HepG2 (cell line): ENCODE results near the gene BMERB1. TPM values are rescaled to one million over a fixed set of nuclear protein-coding genes. Genes with fewer than 3 reads are reported as not detected.

Source experiments
- GATA4 ChIP-seq: sonication (generic); IDR thresholded peaks from 2 replicates; pipeline ENCODE4 v1.6.1; 2016; ENCODE audit warnings: antibody characterized with exemption, low read depth, borderline replicate concordance
- GZF1 ChIP-seq: sonication (generic); formaldehyde crosslinking; IDR thresholded peaks from 2 replicates; pipeline ENCODE4 v1.5.1; 2020; ENCODE audit warnings: mild to moderate bottlenecking, missing genetic modification reagents
- HMG20A ChIP-seq: IDR thresholded peaks from 2 replicates; pipeline ENCODE4 v1.6.1; 2016; ENCODE audit warnings: borderline replicate concordance
- HNRNPH1 ChIP-seq: fragments of 200-400 bp; formaldehyde crosslinking; optimal IDR thresholded peaks from 2 replicates; pipeline ENCODE3; 2017; ENCODE audit warnings: mild to moderate bottlenecking, low read depth, low read length
- HNRNPK ChIP-seq: fragments of 200-400 bp; formaldehyde crosslinking; IDR thresholded peaks from 2 replicates; pipeline ENCODE4 v1.6.1; 2018; ENCODE audit warnings: low read length, low read depth, moderate library complexity, mild to moderate bottlenecking; ENCODE audit not compliant: poor library complexity, severe bottlenecking
- JUN ChIP-seq: sonication (generic); formaldehyde crosslinking; IDR thresholded peaks from 2 replicates; pipeline ENCODE4 v1.4.0; 2020; ENCODE audit warnings: mild to moderate bottlenecking, missing genetic modification reagents
- KDM1A ChIP-seq: IDR thresholded peaks from 2 replicates; pipeline ENCODE4 v1.6.1; 2016; ENCODE audit warnings: missing compliant biosample characterization
- MAF1 ChIP-seq: sonication (generic); formaldehyde crosslinking; IDR thresholded peaks from 2 replicates; pipeline ENCODE4 v1.5.0; 2020; ENCODE audit warnings: missing genetic modification reagents, borderline replicate concordance
- MED1 ChIP-seq: sonication (generic); formaldehyde crosslinking; IDR thresholded peaks from 2 replicates; pipeline ENCODE4 v1.4.0; 2020; ENCODE audit warnings: missing genetic modification reagents
- MEIS2 ChIP-seq: sonication (generic); formaldehyde crosslinking; IDR thresholded peaks from 2 replicates; pipeline ENCODE4 v1.9.0; 2021; ENCODE audit warnings: mild to moderate bottlenecking, missing genetic modification reagents
- PAXIP1 ChIP-seq: sonication (generic); formaldehyde crosslinking; conservative IDR thresholded peaks from 2 replicates; pipeline ENCODE4 v1.4.0; 2020; ENCODE audit warnings: mild to moderate bottlenecking, missing genetic modification reagents, moderate library complexity
- POLR2AphosphoS2 ChIP-seq: IDR thresholded peaks from 2 replicates; pipeline ENCODE4 v1.6.1; 2011; ENCODE audit warnings: low read depth, low read length, improper control_type of control experiment
- THAP9 ChIP-seq: sonication (generic); formaldehyde crosslinking; IDR thresholded peaks from 2 replicates; pipeline ENCODE4; 2020; ENCODE audit warnings: missing genetic modification reagents, mild to moderate bottlenecking, borderline replicate concordance
- ZBTB38 ChIP-seq: sonication (generic); formaldehyde crosslinking; IDR thresholded peaks from 2 replicates; pipeline ENCODE4 v1.5.1; 2020; ENCODE audit warnings: mild to moderate bottlenecking, missing genetic modification reagents
- ZNF24 ChIP-seq: fragments of 450-650 bp; IDR thresholded peaks from 2 replicates; pipeline ENCODE4 v1.6.1; 2017; ENCODE audit warnings: antibody characterized with exemption, mild to moderate bottlenecking
- ZNF710 ChIP-seq: sonication (generic); formaldehyde crosslinking; IDR thresholded peaks from 2 replicates; pipeline ENCODE4 v1.5.0; 2020; ENCODE audit warnings: mild to moderate bottlenecking, missing genetic modification reagents, borderline replicate concordance
- ZNF761 ChIP-seq: sonication (generic); formaldehyde crosslinking; conservative IDR thresholded peaks from 2 replicates; pipeline ENCODE4 v1.4.0; 2020; ENCODE audit warnings: mild to moderate bottlenecking, missing genetic modification reagents
- ZNF773 ChIP-seq: sonication (generic); formaldehyde crosslinking; IDR thresholded peaks from 2 replicates; pipeline ENCODE4 v1.4.0; 2020; ENCODE audit warnings: missing genetic modification reagents, borderline replicate concordance
- ZNF775 ChIP-seq: sonication (generic); formaldehyde crosslinking; IDR thresholded peaks from 2 replicates; pipeline ENCODE4 v1.4.0; 2020; ENCODE audit warnings: missing genetic modification reagents, mild to moderate bottlenecking, moderate library complexity, borderline replicate concordance
- ZNF879 ChIP-seq: sonication (generic); formaldehyde crosslinking; IDR thresholded peaks from 2 replicates; pipeline ENCODE4 v1.8.1; 2023; ENCODE audit warnings: missing genetic modification reagents
- polyA plus RNA-seq, 8 experiments: library from polyadenylated mRNA; depleted of rRNA in 3 of 8; stranded (reverse) in 7 of 8; unstranded in 1 of 8; fragments of >200 nt; fragmentation: Illumina TruSeq in 4 of 8; extraction: Trizol in 4 of 8; gene quantifications; 2 replicates each; pipeline versions ENCODE4 v1.2.1 to v1.2.3, GENCODE V29; 2011 to 2016; ENCODE audit warnings: low read depth in 4 of 8, missing spikeins in 1 of 8, mixed read lengths in 1 of 8; ENCODE audit not compliant: insufficient read depth in 1 of 8
- total RNA-seq, 5 experiments: library from RNA; depleted of rRNA; stranded (reverse); fragments of >200 nt; fragmentation: Illumina TruSeq; extraction: Trizol; gene quantifications; 2 replicates each; pipeline ENCODE4 v1.2.3, GENCODE V29; 2016; ENCODE audit warnings: low read depth in 1 of 5
- TF ChIP-seq, protein P1 (sequence below): sonication (generic); formaldehyde crosslinking; IDR thresholded peaks from 2 replicates; pipeline ENCODE4 v1.4.0; 2020; ENCODE audit warnings: missing genetic modification reagents

The BMERB1 gene
- total and polyA plus RNA-seq, 2 of the 13 experiments (the other 11 are each of a cell fraction or from before 2014, with no cell fraction given) = 1.4 TPM

DNA sequence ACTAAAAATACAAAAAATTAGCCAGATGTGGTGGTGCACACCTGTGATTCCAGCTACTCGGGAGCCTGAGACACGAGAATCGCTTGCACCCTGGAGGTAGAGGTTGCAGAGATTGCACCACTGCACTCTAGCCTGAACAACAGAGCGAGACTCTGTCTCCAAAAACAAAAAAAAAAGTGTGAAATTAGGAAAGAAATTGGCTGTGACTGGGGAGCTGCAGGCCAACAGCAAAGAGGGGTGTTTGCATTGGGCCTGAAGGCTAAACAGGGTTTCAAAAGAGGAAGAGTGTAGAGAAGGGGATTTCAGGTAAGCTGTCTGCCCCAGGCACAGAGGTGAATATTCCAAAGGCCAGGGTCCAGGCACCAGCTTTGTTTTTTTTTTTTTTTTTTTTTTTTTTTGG lies 9.4 kb downstream of the BMERB1 start (continued):
- no peak for TF ChIP-seq THAP9 (CRISPR knock-in tag)
- TF ChIP-seq MEIS2 (CRISPR knock-in tag) = no peak
- TF ChIP-seq ZNF879 (CRISPR knock-in tag) = no peak
- no peak for TF ChIP-seq HMG20A
- no peak for TF ChIP-seq JUN (CRISPR knock-in tag)
- peak; percentile 67 for TF ChIP-seq PAXIP1
- no peak for TF ChIP-seq ZBTB38 (CRISPR knock-in tag)
- no peak for TF ChIP-seq ZNF773 (CRISPR knock-in tag)
- TF ChIP-seq MAF1 (CRISPR knock-in tag) = no peak
- TF ChIP-seq HNRNPH1 = no peak
- TF ChIP-seq ZNF710 (CRISPR knock-in tag) = peak; percentile 38; the same call in 1 of the 2 replicates
- TF ChIP-seq, protein P1, sequence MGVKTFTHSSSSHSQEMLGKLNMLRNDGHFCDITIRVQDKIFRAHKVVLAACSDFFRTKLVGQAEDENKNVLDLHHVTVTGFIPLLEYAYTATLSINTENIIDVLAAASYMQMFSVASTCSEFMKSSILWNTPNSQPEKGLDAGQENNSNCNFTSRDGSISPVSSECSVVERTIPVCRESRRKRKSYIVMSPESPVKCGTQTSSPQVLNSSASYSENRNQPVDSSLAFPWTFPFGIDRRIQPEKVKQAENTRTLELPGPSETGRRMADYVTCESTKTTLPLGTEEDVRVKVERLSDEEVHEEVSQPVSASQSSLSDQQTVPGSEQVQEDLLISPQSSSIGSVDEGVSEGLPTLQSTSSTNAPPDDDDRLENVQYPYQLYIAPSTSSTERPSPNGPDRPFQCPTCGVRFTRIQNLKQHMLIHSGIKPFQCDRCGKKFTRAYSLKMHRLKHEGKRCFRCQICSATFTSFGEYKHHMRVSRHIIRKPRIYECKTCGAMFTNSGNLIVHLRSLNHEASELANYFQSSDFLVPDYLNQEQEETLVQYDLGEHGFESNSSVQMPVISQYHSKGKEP = no peak
- peak; percentile 39; the same call in 1 of the 2 replicates for TF ChIP-seq MED1 (CRISPR knock-in tag)
- TF ChIP-seq ZNF761 (CRISPR knock-in tag) = no peak
- 0 out of 2 replicates have a peak, but pooled peaks have one; percentile 21 for TF ChIP-seq KDM1A (CRISPR knock-in tag)
- no peak for TF ChIP-seq GATA4
- no peak for TF ChIP-seq ZNF775
- no peak for TF ChIP-seq ZNF24
- TF ChIP-seq HNRNPK = no peak
- TF ChIP-seq GZF1 (CRISPR knock-in tag) = no peak
- no peak for TF ChIP-seq POLR2AphosphoS2
